ENCODE data around the gene SSR3. TPM values are rescaled to one million over a fixed set of nuclear protein-coding genes. Genes with fewer than 3 reads are reported as not detected.
A peak's percentile ranks its signal among the peaks of the same experiment; 100 is the strongest.

SSR3 gene
- 100 to 1,000 TPM in 3 of 4 donors, 10 to 100 TPM in 1; 99.6 to 308 (median 165) TPM for total RNA-seq

GRCh38 chr3:156554842-156555687 is at the start of gene SSR3:
SSR3 (minus strand) TSS chr3:156555117; CDS start chr3:156555089, 28 bp downstream.
- Histone ChIP-seq H3K4me3 (peak within 1 kb of the TSS; percentile 81 to 89), H3K4me1 (peaks cover 5 to 43% (median 9%) of the 10 kb centered on the region in 3 donors), H3K27ac (peak within 1 kb of the TSS; percentile 77 to 92 (median 90)), H3K36me3 (peaks cover 0 to 23% of the 10 kb centered on the region in 2 donors), H3K27me3 (no peaks in the 10 kb centered on the region), H3K9me3 (no peaks in the 10 kb centered on the region)
- peak; percentile 100 for ATAC-seq
- 12 to 23% methylated on average over 9 to 10 of the region's 60 CpGs for WGBS, 2 donors (ENCODE audit: low coverage in 1 of 2)
- TF ChIP-seq, protein P1, sequence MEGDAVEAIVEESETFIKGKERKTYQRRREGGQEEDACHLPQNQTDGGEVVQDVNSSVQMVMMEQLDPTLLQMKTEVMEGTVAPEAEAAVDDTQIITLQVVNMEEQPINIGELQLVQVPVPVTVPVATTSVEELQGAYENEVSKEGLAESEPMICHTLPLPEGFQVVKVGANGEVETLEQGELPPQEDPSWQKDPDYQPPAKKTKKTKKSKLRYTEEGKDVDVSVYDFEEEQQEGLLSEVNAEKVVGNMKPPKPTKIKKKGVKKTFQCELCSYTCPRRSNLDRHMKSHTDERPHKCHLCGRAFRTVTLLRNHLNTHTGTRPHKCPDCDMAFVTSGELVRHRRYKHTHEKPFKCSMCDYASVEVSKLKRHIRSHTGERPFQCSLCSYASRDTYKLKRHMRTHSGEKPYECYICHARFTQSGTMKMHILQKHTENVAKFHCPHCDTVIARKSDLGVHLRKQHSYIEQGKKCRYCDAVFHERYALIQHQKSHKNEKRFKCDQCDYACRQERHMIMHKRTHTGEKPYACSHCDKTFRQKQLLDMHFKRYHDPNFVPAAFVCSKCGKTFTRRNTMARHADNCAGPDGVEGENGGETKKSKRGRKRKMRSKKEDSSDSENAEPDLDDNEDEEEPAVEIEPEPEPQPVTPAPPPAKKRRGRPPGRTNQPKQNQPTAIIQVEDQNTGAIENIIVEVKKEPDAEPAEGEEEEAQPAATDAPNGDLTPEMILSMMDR (IDR thresholded peaks at IDR 0.05) = peak; percentile 27 to 83 (median 52)
- no peak for TF ChIP-seq EP300 (IDR thresholded peaks at IDR 0.05)
- peak; percentile 79 to 84 for TF ChIP-seq POLR2A (IDR thresholded peaks at IDR 0.05)
- TF ChIP-seq POLR2AphosphoS5 (IDR thresholded peaks at IDR 0.05) = peak; percentile 93

- Histone ChIP-seq H3K27ac (peak overlapping the region in 2 of 4 donors; percentile 61 to 85), H3K4me3 (no peak overlapping the region), H3K36me3 (no peaks in the 10 kb centered on the region), H3K9me3 (no peaks in the 10 kb centered on the region), H3K4me1 (peaks cover 0 to 44% (median 8%) of the 10 kb centered on the region in 3 donors), H3K27me3 (no peaks in the 10 kb centered on the region)
- 75 to 100% methylated on average over 2 of the region's 2 CpGs for WGBS, 2 donors (ENCODE audit: low coverage in 1 of 2)
- no peak for ATAC-seq
- TF ChIP-seq POLR2A (IDR thresholded peaks at IDR 0.05) (no peak), POLR2AphosphoS5 (IDR thresholded peaks at IDR 0.05) (no peak), EP300 (IDR thresholded peaks at IDR 0.05) (no peak)
- TF ChIP-seq, protein P1 (IDR thresholded peaks at IDR 0.05) = no peak
Measured at GRCh38 chr3:156604064-156604641, 49.2 kb upstream of the SSR3 start.

GRCh38 chr3:156603379-156604017 is 48.6 kb upstream of the SSR3 start:
- TF ChIP-seq POLR2A (IDR thresholded peaks at IDR 0.05) = no peak
- no peak for TF ChIP-seq POLR2AphosphoS5 (IDR thresholded peaks at IDR 0.05)
- TF ChIP-seq, protein P1 (IDR thresholded peaks at IDR 0.05) = no peak
- no peak for TF ChIP-seq EP300 (IDR thresholded peaks at IDR 0.05)
- 50 to 58% methylated on average over 2 of the region's 2 CpGs for WGBS, 2 donors (ENCODE audit: low coverage in 1 of 2)
- Histone ChIP-seq H3K27ac (peak overlapping the region in 3 of 4 donors; percentile 45 to 85 (median 61)), H3K27me3 (no peaks in the 10 kb centered on the region), H3K9me3 (no peaks in the 10 kb centered on the region), H3K4me3 (no peak overlapping the region), H3K4me1 (peaks cover 0 to 50% (median 8%) of the 10 kb centered on the region in 3 donors), H3K36me3 (no peaks in the 10 kb centered on the region)
- ATAC-seq = no peak

- WGBS, 2 donors (ENCODE audit: low coverage in 1 of 2) = 86 to 100% methylated on average over 2 of the region's 2 CpGs
- no peaks in the 10 kb centered on the region for H3K36me3 ChIP-seq
- H3K4me1 ChIP-seq = peaks cover 0 to 53% (median 8%) of the 10 kb centered on the region in 3 donors
- H3K27me3 ChIP-seq = no peaks in the 10 kb centered on the region
- H3K9me3 ChIP-seq = no peaks in the 10 kb centered on the region
- peak overlapping the region in 1 of 4 donors; percentile 85 for H3K27ac ChIP-seq
- ATAC-seq = no peak
- TF ChIP-seq POLR2A (IDR thresholded peaks at IDR 0.05) (no peak), POLR2AphosphoS5 (IDR thresholded peaks at IDR 0.05) (peak; percentile 18)
- no peak overlapping the region for H3K4me3 ChIP-seq
Measured at GRCh38 chr3:156602424-156602823, 47.5 kb upstream of the SSR3 start.

- Histone ChIP-seq H3K4me1 (peaks cover 0 to 48% (median 8%) of the 10 kb centered on the region in 3 donors), H3K27me3 (no peaks in the 10 kb centered on the region), H3K9me3 (no peaks in the 10 kb centered on the region), H3K4me3 (no peak overlapping the region), H3K36me3 (no peaks in the 10 kb centered on the region), H3K27ac (peak overlapping the region in 1 of 4 donors; percentile 85)
- TF ChIP-seq, protein P1 (IDR thresholded peaks at IDR 0.05) = no peak
- TF ChIP-seq EP300 (IDR thresholded peaks at IDR 0.05) (no peak), POLR2AphosphoS5 (IDR thresholded peaks at IDR 0.05) (no peak), POLR2A (IDR thresholded peaks at IDR 0.05) (no peak)
- ATAC-seq = no peak
- 67 to 78% methylated on average over 2 to 3 of the region's 3 CpGs for WGBS, 2 donors (ENCODE audit: low coverage in 1 of 2)
Measured at GRCh38 chr3:156601497-156601896, 46.6 kb upstream of the SSR3 start.

Measured in gastroesophageal sphincter (tissue), 4 donors.